Measurements from ENCODE around the gene CYP2C9.

GRCh38 chr10:94938383-94938782 lies at the start of gene CYP2C9:
- TF ChIP-seq POLR2A (IDR thresholded peaks at IDR 0.05; ENCODE audit: low read length): no peak
- TF ChIP-seq CBX8 (IDR thresholded peaks at IDR 0.05): no peak
- no peak for TF ChIP-seq CTCF (IDR thresholded peaks at IDR 0.05)
- TF ChIP-seq EP300 (IDR thresholded peaks at IDR 0.05): no peak
- no peak for TF ChIP-seq RARB (CRISPR knock-in tag; IDR thresholded peaks at IDR 0.05)
- TF ChIP-seq PHF8 (IDR thresholded peaks at IDR 0.05; ENCODE audit: borderline replicate concordance, low read depth): no peak
- no peak for TF ChIP-seq JUN (IDR thresholded peaks at IDR 0.05)
- no peak for TF ChIP-seq TP53 (CRISPR knock-in tag; IDR thresholded peaks at IDR 0.05)
- no peak for TF ChIP-seq RCOR1 (IDR thresholded peaks at IDR 0.05; ENCODE audit: low read depth, low read length)
